Fibroblast of pulmonary artery (primary cell): ENCODE data around the gene PRLHR.

Source experiments
- DNase-seq: peaks from one replicate; pipeline ENCODE4 v3.0.0-alpha.2; 2010; ENCODE audit warnings: low read depth
- H3K4me3 ChIP-seq: replicated peaks from 2 replicates; pipeline ENCODE4 v1.5.1; 2011; ENCODE audit warnings: low read depth, mild to moderate bottlenecking, control low read depth, low read length, moderate library complexity
- TF ChIP-seq, protein P1 (sequence below): IDR thresholded peaks from 2 replicates; pipeline ENCODE4 v1.5.1; 2011; ENCODE audit warnings: mild to moderate bottlenecking, control low read depth, low read length, inconsistent platforms; ENCODE audit errors: missing control alignments

The PRLHR gene

DNA sequence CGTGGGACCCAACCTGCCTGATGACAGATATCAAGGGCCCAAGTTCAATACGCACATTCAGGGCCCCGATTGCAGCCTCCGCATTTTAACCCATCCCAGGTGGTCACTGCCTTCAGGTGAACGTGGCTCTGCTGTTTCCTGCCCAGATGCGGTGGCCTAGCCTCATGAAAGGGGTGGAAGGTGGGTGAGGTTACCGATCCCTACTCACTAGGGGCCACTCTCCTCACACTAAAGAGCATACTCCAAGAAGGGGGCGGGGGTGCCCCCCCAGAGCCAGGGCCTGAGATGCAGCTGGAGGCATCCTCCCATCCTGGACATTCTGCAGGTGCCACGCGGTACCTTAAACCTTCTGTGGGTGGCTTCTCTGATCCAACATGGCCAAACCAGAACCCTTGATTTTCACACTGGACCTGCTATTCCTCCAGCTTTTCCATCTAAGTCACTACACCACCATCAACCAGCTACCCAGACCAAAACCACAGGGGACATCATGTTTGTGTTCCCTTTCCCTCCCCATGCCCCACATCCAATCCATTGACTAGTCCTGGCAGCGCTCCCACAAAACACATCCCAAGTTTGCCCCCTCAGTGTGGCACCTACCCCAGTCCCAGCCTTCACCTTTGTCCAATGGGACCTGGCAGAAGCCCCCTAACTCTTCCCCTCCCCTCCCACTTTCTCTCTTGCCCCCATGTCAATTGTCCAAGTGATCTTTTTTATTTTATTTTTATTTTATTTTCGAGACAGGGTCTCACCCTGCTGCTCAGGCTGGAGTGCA, 30.0 kb downstream of the PRLHR start:
- H3K4me3 ChIP-seq = no peak overlapping the region
- TF ChIP-seq, protein P1, sequence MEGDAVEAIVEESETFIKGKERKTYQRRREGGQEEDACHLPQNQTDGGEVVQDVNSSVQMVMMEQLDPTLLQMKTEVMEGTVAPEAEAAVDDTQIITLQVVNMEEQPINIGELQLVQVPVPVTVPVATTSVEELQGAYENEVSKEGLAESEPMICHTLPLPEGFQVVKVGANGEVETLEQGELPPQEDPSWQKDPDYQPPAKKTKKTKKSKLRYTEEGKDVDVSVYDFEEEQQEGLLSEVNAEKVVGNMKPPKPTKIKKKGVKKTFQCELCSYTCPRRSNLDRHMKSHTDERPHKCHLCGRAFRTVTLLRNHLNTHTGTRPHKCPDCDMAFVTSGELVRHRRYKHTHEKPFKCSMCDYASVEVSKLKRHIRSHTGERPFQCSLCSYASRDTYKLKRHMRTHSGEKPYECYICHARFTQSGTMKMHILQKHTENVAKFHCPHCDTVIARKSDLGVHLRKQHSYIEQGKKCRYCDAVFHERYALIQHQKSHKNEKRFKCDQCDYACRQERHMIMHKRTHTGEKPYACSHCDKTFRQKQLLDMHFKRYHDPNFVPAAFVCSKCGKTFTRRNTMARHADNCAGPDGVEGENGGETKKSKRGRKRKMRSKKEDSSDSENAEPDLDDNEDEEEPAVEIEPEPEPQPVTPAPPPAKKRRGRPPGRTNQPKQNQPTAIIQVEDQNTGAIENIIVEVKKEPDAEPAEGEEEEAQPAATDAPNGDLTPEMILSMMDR = no peak

DNA sequence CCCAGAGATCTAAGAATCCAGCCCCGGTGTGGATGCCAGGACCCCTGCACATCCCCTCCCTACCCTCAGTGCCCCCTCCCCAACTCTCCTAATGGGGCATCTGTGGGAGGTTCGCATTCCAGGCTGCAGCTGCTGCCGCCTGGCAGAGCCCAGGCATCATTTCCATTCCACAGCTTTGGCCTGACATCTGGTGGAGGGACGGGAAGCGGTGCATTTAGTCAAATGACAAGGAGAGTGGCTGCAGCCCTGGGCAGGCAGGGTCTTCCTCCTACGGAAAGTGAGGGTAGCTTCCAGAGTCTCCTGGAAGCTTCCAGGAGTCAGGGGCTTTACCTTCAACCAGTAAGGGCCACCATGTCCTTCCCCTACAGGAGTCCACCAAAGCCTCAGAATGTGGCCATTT, 30.8 kb downstream of the PRLHR start:
- TF ChIP-seq, protein P1 = peak; percentile 30
- H3K4me3 ChIP-seq = no peak overlapping the region
- DNase-seq = peak; percentile 35

More for the DNA sequence above, 30.0 kb downstream of the PRLHR start:
- DNase-seq = no peak

DNA sequence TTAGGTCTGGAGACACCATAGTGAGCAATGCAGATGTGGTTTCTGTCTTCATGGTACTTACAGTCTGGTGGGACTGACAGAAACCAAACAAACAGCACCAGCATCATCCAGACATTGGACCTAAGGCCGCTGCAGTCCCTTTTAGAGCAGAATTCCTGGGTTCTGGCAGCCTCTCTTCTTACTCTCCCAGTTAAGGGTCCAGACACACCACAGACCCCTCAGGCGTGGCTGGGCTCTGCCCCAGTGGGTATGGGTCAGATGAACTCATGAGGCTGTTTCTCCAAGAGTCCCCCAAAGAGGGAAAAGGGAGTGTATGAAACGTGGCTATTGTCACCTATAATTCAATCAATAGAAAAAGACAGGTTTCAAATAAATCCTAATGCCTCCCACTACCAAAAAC, 31.3 kb downstream of the PRLHR start:
- H3K4me3 ChIP-seq = no peak overlapping the region
- DNase-seq = no peak
- TF ChIP-seq, protein P1 = no peak

DNA sequence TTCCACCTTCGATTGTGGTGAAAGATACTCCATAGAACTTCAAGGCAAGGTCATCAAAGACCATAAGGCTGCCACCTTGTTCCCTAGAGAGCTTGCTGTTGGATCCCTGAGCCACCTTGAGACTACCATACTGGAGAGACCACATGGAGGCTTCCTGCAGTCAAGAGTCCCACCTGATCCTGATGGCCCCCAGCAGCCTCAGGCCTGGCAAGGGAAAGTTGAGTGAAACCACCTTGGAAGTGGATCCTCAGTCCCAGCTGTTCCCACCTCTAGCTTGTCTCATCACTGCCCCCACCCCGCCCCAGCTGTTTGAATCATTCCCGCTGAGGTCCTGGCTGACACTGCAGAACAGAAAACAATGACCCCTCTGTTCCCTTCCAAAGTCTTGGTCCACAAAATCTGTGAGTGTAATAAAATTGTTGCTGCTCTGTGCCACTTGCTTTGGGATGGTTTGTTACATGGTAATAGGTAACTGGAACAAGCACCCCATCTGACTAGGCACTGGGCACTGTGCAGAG, 32.0 kb downstream of the PRLHR start:
- TF ChIP-seq, protein P1 = no peak
- DNase-seq = no peak
- no peak overlapping the region for H3K4me3 ChIP-seq

DNA sequence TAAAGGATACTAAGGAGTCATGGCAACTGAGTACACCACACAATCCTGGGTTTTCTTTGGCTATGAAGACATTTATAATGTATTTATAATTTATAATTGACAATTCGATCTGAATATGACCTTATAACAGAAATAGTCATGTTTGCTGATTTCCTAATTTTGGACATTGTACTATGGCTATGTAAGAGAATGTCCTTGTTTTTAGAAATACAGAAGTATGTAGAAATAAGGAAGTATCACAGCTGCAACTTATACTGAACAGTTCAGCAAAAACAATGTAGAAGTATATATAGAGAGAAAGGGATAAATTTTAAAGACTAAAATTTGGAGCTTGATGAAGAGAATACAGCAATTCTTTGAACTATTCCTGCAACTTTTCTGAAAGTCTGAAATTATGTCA, 32.6 kb downstream of the PRLHR start:
- DNase-seq = no peak
- TF ChIP-seq, protein P1 = no peak
- H3K4me3 ChIP-seq = no peak overlapping the region

DNA sequence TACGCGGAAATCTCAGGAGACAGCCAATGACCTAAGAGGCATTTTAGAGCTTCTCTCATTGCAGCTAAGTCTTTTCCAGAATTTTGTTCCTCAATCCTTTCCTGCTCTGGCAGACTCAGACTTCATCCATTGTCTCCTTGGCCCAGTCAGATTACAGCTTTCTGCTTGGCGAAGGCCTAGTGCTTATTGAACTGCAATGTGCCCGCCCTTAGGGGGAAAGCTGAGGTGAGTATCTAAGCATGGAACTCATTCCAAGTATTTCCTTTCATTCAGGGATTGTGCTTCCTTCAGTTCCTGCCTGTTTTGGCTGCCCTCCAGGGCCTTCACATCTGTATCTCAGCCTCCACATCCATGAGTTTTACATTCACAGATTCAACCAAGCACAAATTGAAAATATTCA, 37.5 kb downstream of the PRLHR start:
- no peak overlapping the region for H3K4me3 ChIP-seq
- DNase-seq = peak; percentile 47
- TF ChIP-seq, protein P1 = no peak
